IMR-90 (cell line): Measurements from ENCODE around the gene TSC1. TPM values are rescaled to one million over a fixed set of nuclear protein-coding genes. Genes with fewer than 3 reads are reported as not detected.

Experiments
- ATAC-seq: fragments of 200-7000 bp; cut with Tn5 transposase; 2 replicates; pipeline ENCODE4 v1.9.1; 2020; ENCODE audit warnings: low read depth, mild to moderate bottlenecking, moderate library complexity
- BruUV-seq: library from RNA; stranded (reverse); fragments of 400-500 nt; replicated peaks from 2 replicates; lab custom pipeline; 2021; lab: Mats Ljungman, UMichigan
- CTCF ChIA-PET: fragments of 300-600 bp; formaldehyde crosslinking; extraction: SDS; loops from one replicate; lab custom pipeline; 2021; ENCODE audit warnings: antibody characterized with exemption; lab: Yijun Ruan, JAX
- POLR2A ChIA-PET: fragments of 300-600 bp; sonication (Branson Sonifier 250); formaldehyde crosslinking; loops from one replicate; lab custom pipeline; 2022; ENCODE audit warnings: antibody characterized with exemption; ENCODE audit not compliant: unreplicated experiment; lab: Charles Lee
- DNase-seq: peaks from one replicate; pipeline ENCODE4 v3.0.0; 2013
- H2AFZ ChIP-seq: replicated peaks from 2 replicates; pipeline ENCODE3; 2013; ENCODE audit warnings: low read length, mild to moderate bottlenecking; ENCODE audit not compliant: poor library complexity
- H2AK5ac ChIP-seq: 2 replicates; pipeline ENCODE4 v1.6.1; 2013; ENCODE audit warnings: low read depth, low read length, inconsistent platforms
- H2AK9ac ChIP-seq: replicated peaks from 2 replicates; pipeline ENCODE3; 2013; ENCODE audit warnings: mild to moderate bottlenecking, low read depth, low read length, moderate library complexity; ENCODE audit not compliant: poor library complexity
- H2BK120ac ChIP-seq: 2 replicates; pipeline ENCODE4 v1.6.1; 2013; ENCODE audit warnings: low read depth, low read length, inconsistent platforms
- H2BK15ac ChIP-seq: 3 replicates; pipeline ENCODE4 v1.6.1; 2013; ENCODE audit warnings: low read depth, low read length, inconsistent platforms
- H2BK20ac ChIP-seq: 2 replicates; pipeline ENCODE4 v1.6.1; 2013; ENCODE audit warnings: low read depth, mild to moderate bottlenecking, inconsistent platforms, low read length, moderate library complexity
- H2BK5ac ChIP-seq: 2 replicates; pipeline ENCODE4 v1.6.1; 2013; ENCODE audit warnings: mild to moderate bottlenecking, low read depth, low read length, inconsistent platforms; ENCODE audit not compliant: poor library complexity, severe bottlenecking
- H3K14ac ChIP-seq: replicated peaks from 2 replicates; pipeline ENCODE4 v1.6.1; 2013; ENCODE audit warnings: low read depth, low read length, inconsistent platforms
- H3K18ac ChIP-seq: 2 replicates; pipeline ENCODE4 v1.6.1; 2013; ENCODE audit warnings: low read depth, low read length, control low read depth
- H3K23ac ChIP-seq: 2 replicates; pipeline ENCODE4 v1.6.1; 2013; ENCODE audit warnings: low read depth, low read length, inconsistent platforms
- H3K27ac ChIP-seq: 2 replicates; pipeline ENCODE4 v1.5.1; 2013; ENCODE audit warnings: mild to moderate bottlenecking, control low read depth, low read length; ENCODE audit not compliant: insufficient read depth
- H3K27me3 ChIP-seq: 2 replicates; pipeline ENCODE4 v1.6.1; 2013; ENCODE audit warnings: low read length; ENCODE audit not compliant: control insufficient read depth, insufficient read depth
- H3K36me3 ChIP-seq: 2 replicates; pipeline ENCODE4 v1.6.1; 2013; ENCODE audit warnings: low read length, mixed read lengths; ENCODE audit not compliant: control insufficient read depth, insufficient read depth
- H3K4ac ChIP-seq: 2 replicates; pipeline ENCODE4 v1.6.1; 2013; ENCODE audit warnings: low read depth, low read length, inconsistent platforms
- H3K4me1 ChIP-seq: 2 replicates; pipeline ENCODE4 v1.6.1; 2013; ENCODE audit warnings: low read length, mixed read lengths; ENCODE audit not compliant: control insufficient read depth, insufficient read depth
- H3K4me2 ChIP-seq: 2 replicates; pipeline ENCODE4 v1.6.1; 2013; ENCODE audit warnings: low read depth, mild to moderate bottlenecking, control low read depth, low read length, moderate library complexity
- H3K4me3 ChIP-seq: 2 replicates; pipeline ENCODE4 v1.5.1; 2013; ENCODE audit warnings: low read depth, mild to moderate bottlenecking, control low read depth, low read length, moderate library complexity; ENCODE audit not compliant: insufficient read depth
- H3K56ac ChIP-seq: 2 replicates; pipeline ENCODE4 v1.6.1; 2013; ENCODE audit warnings: low read length, inconsistent platforms; ENCODE audit not compliant: insufficient read depth; ENCODE audit errors: extremely low read depth
- H3K79me1 ChIP-seq, 2 experiments: 2 replicates each; pipeline ENCODE4 v1.6.1; 2013; ENCODE audit warnings: low read length in 2 of 2, inconsistent platforms in 1 of 2, low read depth in 1 of 2
- H3K9ac ChIP-seq: 2 replicates; pipeline ENCODE4 v1.6.1; 2013; ENCODE audit warnings: low read depth, low read length, control low read depth
- H3K9me1 ChIP-seq: 2 replicates; pipeline ENCODE4 v1.6.1; 2013; ENCODE audit warnings: low read length, inconsistent platforms; ENCODE audit not compliant: insufficient read depth
- H3K9me3 ChIP-seq: 2 replicates; pipeline ENCODE4 v1.6.1; 2013; ENCODE audit warnings: low read length; ENCODE audit not compliant: control insufficient read depth, insufficient read depth
- H4K20me1 ChIP-seq: 2 replicates; pipeline ENCODE4 v1.6.1; 2013; ENCODE audit warnings: low read length, inconsistent platforms; ENCODE audit not compliant: insufficient read depth
- H4K5ac ChIP-seq: 2 replicates; pipeline ENCODE4 v1.6.1; 2013; ENCODE audit warnings: mild to moderate bottlenecking, low read depth, low read length, control low read depth
- H4K8ac ChIP-seq, 2 experiments: 2 replicates each; pipeline ENCODE4 v1.6.1; 2013; ENCODE audit warnings: low read depth in 2 of 2, low read length in 2 of 2, control low read depth in 1 of 2, inconsistent platforms in 1 of 2
- H4K91ac ChIP-seq: 2 replicates; pipeline ENCODE4 v1.6.1; 2013; ENCODE audit warnings: low read depth, low read length, inconsistent platforms; ENCODE audit not compliant: insufficient read depth
- BHLHE40 ChIP-seq: fragments of 150-350 bp; IDR thresholded peaks from 2 replicates; pipeline ENCODE4 v1.6.1; 2016; ENCODE audit warnings: mild to moderate bottlenecking, low read depth, low read length
- MAFK ChIP-seq: IDR thresholded peaks from 2 replicates; pipeline ENCODE4 v1.6.1; 2012; ENCODE audit warnings: low read depth, low read length, improper control_type of control experiment
- POLR2A ChIP-seq: IDR thresholded peaks from 2 replicates; pipeline ENCODE4 v1.6.1; 2012; ENCODE audit warnings: mild to moderate bottlenecking, low read depth, low read length
- WGBS, 2 experiments: methylation state at CpG; one replicate each; pipeline versions ENCODE4 v1.1.5 to v1.1.7; 2013; ENCODE audit warnings: missing lambda C conversion rate in 2 of 2; ENCODE audit not compliant: insufficient read length in 1 of 2; ENCODE audit errors: extremely low coverage in 2 of 2; 5-methylcytosine and 5-hydroxymethylcytosine counted together
- dilution Hi-C: fragments of 300-500 bp; cut with HindIII; formaldehyde crosslinking; loops from one replicate; pipeline ENCODE4 v1.14.3; 2018; ENCODE audit warnings: low sequenced_read_pairs; ENCODE audit not compliant: unreplicated experiment
- in situ Hi-C: fragments of 300-500 bp; cut with MboI; formaldehyde crosslinking; loops from 3 replicates; pipeline ENCODE4 v1.14.3; 2019; ENCODE audit warnings: low sequenced_read_pairs, inconsistent platforms, mixed read lengths
- intact Hi-C: fragments of 100-400 bp; cut with micrococcal nuclease; formaldehyde crosslinking; loops from 2 replicates; pipeline ENCODE4 v1.10.0; 2022
- polyA plus RNA-seq, 3 experiments: library from polyadenylated mRNA; depleted of rRNA; stranded (reverse); fragments of >200 nt; gene quantifications; 2 replicates each; pipeline ENCODE4 v1.2.3, GENCODE V29; 2012; ENCODE audit warnings: low replicate concordance in 1 of 3
- total RNA-seq: library from RNA; depleted of rRNA; stranded (reverse); fragments of >200 nt; gene quantifications from 2 replicates; pipeline ENCODE4 v1.2.3, GENCODE V29; 2012

The TSC1 gene
- total and polyA plus RNA-seq, 2 of the 4 experiments (the other 2 are of a cell fraction): 25.7 to 56.3 TPM

- H3K9me1 ChIP-seq: no peaks in the 10 kb centered on the region
- dilution Hi-C loops: no loop called here
Observed at GRCh38 chr9:132903574-132904492, 40.6 kb downstream of the TSC1 start.

More at GRCh38 chr9:132903574-132904492, 40.6 kb downstream of the TSC1 start:
- Histone ChIP-seq H2BK5ac (no peak overlapping the region), H2BK15ac (no peak overlapping the region), H2AFZ (no peak overlapping the region), H3K14ac (no peak overlapping the region), H3K4me1 (no peaks in the 10 kb centered on the region), H2AK9ac (no peak overlapping the region), H3K27me3 (no peaks in the 10 kb centered on the region), H3K79me1 (no peaks in the 10 kb centered on the region), H3K36me3 (peaks cover 49% of the 10 kb centered on the region), H3K4ac (no peak overlapping the region), H3K56ac (no peak overlapping the region), H3K4me2 (no peak overlapping the region), H3K23ac (no peak overlapping the region), H3K18ac (no peak overlapping the region), H3K9ac (no peak overlapping the region), H3K4me3 (no peak overlapping the region), H2BK120ac (no peak overlapping the region), H4K91ac (no peak overlapping the region), H4K20me1 (peaks cover 6% of the 10 kb centered on the region; the same call in 1 of the 2 replicates), H2AK5ac (no peak overlapping the region), H2BK20ac (no peak overlapping the region), H4K5ac (no peak overlapping the region), H3K27ac (no peak overlapping the region), H4K8ac (no peak overlapping the region), H3K9me3 (no peaks in the 10 kb centered on the region)
- in situ Hi-C loops: no loop called here
- TF ChIP-seq POLR2A (no peak), MAFK (peak; percentile 92), BHLHE40 (no peak)
- no peak for ATAC-seq
- ChIA-PET CTCF (interaction anchor here (0.6 kb wide), 1 partner anchor 36 kb away, joined by 4 read pairs; no protein-coding TSS in a partner anchor), POLR2A (no interaction called here)
- intact Hi-C loops: loop anchor here (5.0 to 10.0 kb wide), 5 partner anchors 68 to 489 kb away; partner anchors contain the start of genes CFAP77 and DDX31
- BruUV-seq: no TSS peak
- WGBS, 2 experiments: 87% methylated on average over 3 of the region's 13 CpGs; no CpG with 5 or more reads in 1 of the 2 experiments
- DNase-seq: no peak
